H1 (cell line): ENCODE measurements around the gene TMEM106C. TPM values are rescaled to one million over a fixed set of nuclear protein-coding genes. Genes with fewer than 3 reads are reported as not detected.

Source experiments
- CTCF ChIA-PET: fragments of 300-600 bp; sonication (Branson Sonifier 250); formaldehyde crosslinking; loops from one replicate; lab custom pipeline; 2021; ENCODE audit not compliant: partially characterized antibody; lab: Charles Lee
- POLR2A ChIA-PET: fragments of 300-600 bp; sonication (Branson Sonifier 250); formaldehyde crosslinking; loops from one replicate; lab custom pipeline; 2021; ENCODE audit warnings: inconsistent platforms; ENCODE audit not compliant: partially characterized antibody; lab: Charles Lee
- DNase-seq, 2 experiments: peaks; one replicate each; pipeline versions ENCODE4 v3.0.0 to v3.0.0-alpha.2; 2010 to 2022; ENCODE audit warnings: low spot score in 2 of 2, low read depth in 1 of 2, mixed read lengths in 1 of 2
- FAIRE-seq: peaks from 2 replicates; lab custom pipeline; 2011; peaks lifted over from hg19 to GRCh38; lab: Jason Lieb, UNC
- H2AFZ ChIP-seq: 2 replicates; pipeline ENCODE4 v1.8.1; 2012; ENCODE audit warnings: low read length, inconsistent platforms
- H2AK5ac ChIP-seq: 2 replicates; pipeline ENCODE4 v1.6.1; 2013; ENCODE audit warnings: low read depth, low read length
- H2BK120ac ChIP-seq: replicated peaks from 2 replicates; pipeline ENCODE3; 2013; ENCODE audit warnings: low read depth, low read length, inconsistent platforms
- H2BK12ac ChIP-seq: 2 replicates; pipeline ENCODE4 v1.6.1; 2013; ENCODE audit warnings: low read depth, low read length
- H2BK15ac ChIP-seq: 2 replicates; pipeline ENCODE4 v1.6.1; 2013; ENCODE audit warnings: low read length
- H2BK20ac ChIP-seq: 2 replicates; pipeline ENCODE4 v1.6.1; 2013; ENCODE audit warnings: low read length
- H2BK5ac ChIP-seq: 2 replicates; pipeline ENCODE4 v1.6.1; 2013; ENCODE audit warnings: low read depth, low read length
- H3K14ac ChIP-seq: 2 replicates; pipeline ENCODE4 v1.6.1; 2013; ENCODE audit warnings: inconsistent platforms; ENCODE audit not compliant: insufficient read length
- H3K18ac ChIP-seq: 2 replicates; pipeline ENCODE4 v1.6.1; 2013; ENCODE audit warnings: low read length; ENCODE audit errors: extremely low read depth
- H3K23ac ChIP-seq: 2 replicates; pipeline ENCODE4 v1.6.1; 2013; ENCODE audit warnings: inconsistent platforms; ENCODE audit not compliant: insufficient read length
- H3K23me2 ChIP-seq: 2 replicates; pipeline ENCODE4 v1.6.1; 2013; ENCODE audit warnings: low read depth, low read length
- H3K27ac ChIP-seq: 2 replicates; pipeline ENCODE4 v1.6.1; 2011; ENCODE audit warnings: low read depth, low read length, inconsistent platforms
- H3K27me3 ChIP-seq, 4 experiments: replicated peaks in 1 of 4; 1 replicate in 1 of 4; 2 replicates in 3 of 4; pipeline versions ENCODE4 v1.6.1 to v1.8.1; 2011 to 2013; ENCODE audit warnings: low read length in 3 of 4, mild to moderate bottlenecking in 3 of 4, inconsistent platforms in 2 of 4, mixed read lengths in 2 of 4, moderate library complexity in 1 of 4; ENCODE audit not compliant: control insufficient read depth in 3 of 4, insufficient read depth in 3 of 4; ENCODE audit errors: extremely low read depth in 1 of 4
- H3K36me3 ChIP-seq, 4 experiments: 2 replicates each; pipeline versions ENCODE4 v1.6.1 to v1.8.1; 2011 to 2013; ENCODE audit warnings: mild to moderate bottlenecking in 4 of 4, low read length in 3 of 4, moderate library complexity in 2 of 4, control low read depth in 1 of 4, inconsistent platforms in 1 of 4; ENCODE audit not compliant: insufficient read depth in 4 of 4, control insufficient read depth in 2 of 4
- H3K4ac ChIP-seq: replicated peaks from 2 replicates; pipeline ENCODE3; 2013; ENCODE audit warnings: low read length, low read depth, mixed read lengths, inconsistent platforms; ENCODE audit not compliant: insufficient read length
- H3K4me1 ChIP-seq, 4 experiments: replicated peaks in 1 of 4; 1 replicate in 1 of 4; 2 replicates in 3 of 4; pipeline versions ENCODE4 v1.6.1 to v1.8.1; 2011 to 2013; ENCODE audit warnings: low read length in 3 of 4, inconsistent platforms in 2 of 4, mixed read lengths in 1 of 4; ENCODE audit not compliant: insufficient read depth in 4 of 4, control insufficient read depth in 3 of 4
- H3K4me2 ChIP-seq, 2 experiments: 2 replicates each; pipeline versions ENCODE4 v1.6.1 to v1.8.1; 2011 to 2013; ENCODE audit warnings: low read depth in 2 of 2, low read length in 2 of 2, control low read depth in 1 of 2, inconsistent platforms in 1 of 2, mild to moderate bottlenecking in 1 of 2; ENCODE audit not compliant: insufficient read depth in 1 of 2
- H3K4me3 ChIP-seq, 4 experiments: fragments of 200-600, 300-600 bp in 1 of 4; sonication (generic), shearing (Covaris generic), sonication (Bioruptor Twin) in 1 of 4; 2 replicates each; pipeline versions ENCODE4 v1.5.1 to v1.8.1; 2011 to 2016; ENCODE audit warnings: low read length in 4 of 4, low read depth in 3 of 4, control low read depth in 2 of 4, inconsistent platforms in 2 of 4, mild to moderate bottlenecking in 2 of 4, mixed read lengths in 1 of 4, moderate library complexity in 1 of 4; ENCODE audit not compliant: insufficient read depth in 2 of 4; ENCODE audit errors: extremely low read depth in 1 of 4
- H3K56ac ChIP-seq: replicated peaks from 2 replicates; pipeline ENCODE3; 2013; ENCODE audit warnings: low read depth, mild to moderate bottlenecking, mixed read lengths, low read length, inconsistent platforms; ENCODE audit not compliant: insufficient read length
- H3K79me1 ChIP-seq: 2 replicates; pipeline ENCODE4 v1.6.1; 2013; ENCODE audit warnings: low read depth, low read length, control low read depth
- H3K79me2 ChIP-seq, 2 experiments: 2 replicates each; pipeline versions ENCODE4 v1.6.1 to v1.8.1; 2012 to 2013; ENCODE audit warnings: low read length in 2 of 2, mild to moderate bottlenecking in 2 of 2, inconsistent platforms in 1 of 2; ENCODE audit not compliant: insufficient read depth in 2 of 2, control insufficient read depth in 1 of 2
- H3K9ac ChIP-seq, 4 experiments: replicated peaks in 1 of 4; 1 replicate in 1 of 4; 2 replicates in 3 of 4; pipeline versions ENCODE4 v1.6.1 to v1.8.1; 2011 to 2013; ENCODE audit warnings: low read depth in 3 of 4, low read length in 3 of 4, control low read depth in 2 of 4, mild to moderate bottlenecking in 2 of 4, moderate library complexity in 2 of 4, inconsistent platforms in 1 of 4; ENCODE audit errors: extremely low read depth in 1 of 4
- H3K9me3 ChIP-seq, 2 experiments: 2 replicates each; pipeline versions ENCODE4 v1.6.1 to v1.8.1; 2012 to 2013; ENCODE audit warnings: mild to moderate bottlenecking in 2 of 2, moderate library complexity in 2 of 2, control low read depth in 1 of 2, inconsistent platforms in 1 of 2, low read depth in 1 of 2, low read length in 1 of 2, mixed read lengths in 1 of 2; ENCODE audit not compliant: insufficient read depth in 2 of 2
- H4K20me1 ChIP-seq, 2 experiments: replicated peaks in 1 of 2; 2 replicates each; pipeline versions ENCODE3 to v1.8.1; 2011 to 2013; ENCODE audit warnings: inconsistent platforms in 2 of 2, low read length in 2 of 2, mild to moderate bottlenecking in 1 of 2; ENCODE audit not compliant: insufficient read depth in 2 of 2, control insufficient read depth in 1 of 2
- H4K5ac ChIP-seq: 2 replicates; pipeline ENCODE4 v1.6.1; 2013; ENCODE audit warnings: low read length, low read depth, mixed read lengths, inconsistent platforms; ENCODE audit not compliant: insufficient read length
- H4K8ac ChIP-seq: 2 replicates; pipeline ENCODE4 v1.8.0; 2013; ENCODE audit warnings: mild to moderate bottlenecking, moderate library complexity, low read length, inconsistent platforms; ENCODE audit not compliant: insufficient read depth; ENCODE audit errors: extremely low read depth
- H4K91ac ChIP-seq: replicated peaks from 2 replicates; pipeline ENCODE3; 2013; ENCODE audit warnings: low read length, mixed read lengths, inconsistent platforms; ENCODE audit not compliant: insufficient read length
- CTCF ChIP-seq, 3 experiments: IDR thresholded peaks; 1 replicate in 2 of 3; 2 replicates in 1 of 3; pipeline versions ENCODE4 v1.5.1 to v1.6.1; 2011; ENCODE audit warnings: low read length in 3 of 3, mild to moderate bottlenecking in 3 of 3, inconsistent platforms in 2 of 3, low read depth in 1 of 3, moderate library complexity in 1 of 3; ENCODE audit not compliant: insufficient read depth in 1 of 3; ENCODE audit errors: control extremely low read depth in 1 of 3
- MAX ChIP-seq: IDR thresholded peaks from 2 replicates; pipeline ENCODE4 v1.6.1; 2012; ENCODE audit warnings: inconsistent platforms
- PHF8 ChIP-seq: fragments of 200-600 bp; sonication (generic); conservative IDR thresholded peaks from 2 replicates; pipeline ENCODE4 v1.7.1; 2012; ENCODE audit warnings: low read depth, mild to moderate bottlenecking, inconsistent platforms, low read length, moderate library complexity
- POLR2A ChIP-seq, 2 experiments: IDR thresholded peaks; 1 replicate in 1 of 2; 2 replicates in 1 of 2; pipeline ENCODE4 v1.6.1; 2011; ENCODE audit warnings: low read depth in 2 of 2, low read length in 2 of 2, mild to moderate bottlenecking in 2 of 2; ENCODE audit errors: control extremely low read depth in 1 of 2
- POLR2AphosphoS5 ChIP-seq: IDR thresholded peaks from 2 replicates; pipeline ENCODE4 v1.6.1; 2011; ENCODE audit warnings: low read depth, low read length
- RFX5 ChIP-seq: IDR thresholded peaks from 2 replicates; pipeline ENCODE4 v1.6.1; 2011; ENCODE audit warnings: low read depth, low read length, improper control_type of control experiment, borderline replicate concordance
- RNF2 ChIP-seq: fragments of 200-900, 300-1000 bp; sonication (generic); IDR thresholded peaks from 2 replicates; pipeline ENCODE4 v1.7.1; 2016; ENCODE audit warnings: borderline replicate concordance, low read depth, mild to moderate bottlenecking, antibody characterized with exemption, low read length; ENCODE audit not compliant: poor library complexity, severe bottlenecking; ENCODE audit errors: missing control alignments
- SIRT6 ChIP-seq: IDR thresholded peaks from one replicate; pipeline ENCODE4 v1.7.1; 2012; ENCODE audit warnings: low read length, inconsistent platforms
- TAF1 ChIP-seq: IDR thresholded peaks from 2 replicates; pipeline ENCODE4 v1.6.1; 2011; ENCODE audit warnings: mild to moderate bottlenecking, low read depth, low read length
- TCF12 ChIP-seq: IDR thresholded peaks from 2 replicates; pipeline ENCODE4 v1.6.1; 2011; ENCODE audit warnings: low read depth, mild to moderate bottlenecking, low read length
- TEAD4 ChIP-seq: IDR thresholded peaks from 2 replicates; pipeline ENCODE4 v1.6.1; 2012; ENCODE audit warnings: low read depth, low read length, inconsistent platforms, mixed read lengths
- YY1 ChIP-seq: IDR thresholded peaks from 2 replicates; pipeline ENCODE4 v1.6.1; 2011; ENCODE audit warnings: low read depth, mild to moderate bottlenecking, low read length
- WGBS, 2 experiments: shearing (Covaris generic) in 1 of 2; methylation state at CpG; one replicate each; pipeline versions ENCODE4 v1.1.6 to v1.1.7; 2013 to 2015; ENCODE audit warnings: low lambda C conversion rate in 2 of 2, mixed read lengths in 2 of 2, inconsistent platforms in 1 of 2, low coverage in 1 of 2, missing lambda C conversion rate in 1 of 2; ENCODE audit not compliant: insufficient replicate concordance in 2 of 2, insufficient coverage in 1 of 2, insufficient read length in 1 of 2; ENCODE audit errors: extremely low coverage in 1 of 2, missing lambda C conversion rate in 1 of 2; 5-methylcytosine and 5-hydroxymethylcytosine counted together
- polyA plus RNA-seq, 7 experiments: library from polyadenylated mRNA; depleted of rRNA in 3 of 7; stranded (reverse) in 5 of 7; unstranded in 2 of 7; fragments of >200 nt in 5 of 7; fragments of 200-250 nt in 2 of 7; gene quantifications; 1 replicate in 5 of 7; 2 replicates in 1 of 7; 4 replicates in 1 of 7; pipeline versions ENCODE4 v1.2.1 to v1.2.3, GENCODE V29; 2011 to 2013; ENCODE audit warnings: missing spikeins in 2 of 7, mixed read lengths in 2 of 7
- total RNA-seq: library from RNA; stranded (reverse); fragmentation: NEBNext Ultra II Directional; extraction: Animal tissue kit (Norgen Biotek cat#: 25700); gene quantifications from 2 replicates; pipeline ENCODE4 v1.2.1, GENCODE V29; 2021

The TMEM106C gene
- total and polyA plus RNA-seq, 2 of the 8 experiments (the other 6 are each of a cell fraction or from before 2014, with no cell fraction given) = 36.6 to 45.3 TPM

GRCh38 chr12:47975816-47976215 is 12.4 kb downstream of the TMEM106C start:
- no peak overlapping the region for H2BK20ac ChIP-seq

More at GRCh38 chr12:47975816-47976215, 12.4 kb downstream of the TMEM106C start:
- Histone ChIP-seq H2AK5ac (no peak overlapping the region), H4K91ac (no peak overlapping the region), H2BK12ac (no peak overlapping the region), H4K8ac (no peak overlapping the region), H3K9me3 (no peaks in the 10 kb centered on the region), H3K9ac (no peak overlapping the region), H3K4ac (no peak overlapping the region), H2AFZ (no peak overlapping the region), H2BK120ac (no peak overlapping the region), H4K5ac (no peak overlapping the region), H3K79me2 (no peaks in the 10 kb centered on the region), H4K20me1 (no peaks in the 10 kb centered on the region), H3K27me3 (peaks cover 0 to 2% (median under 1%) of the 10 kb centered on the region in 4 experiments; a peak in 3 of 7 replicates), H3K4me1 (no peaks in the 10 kb centered on the region), H2BK5ac (no peak overlapping the region; the same call in 1 of the 2 replicates), H3K56ac (no peak overlapping the region), H3K4me2 (no peak overlapping the region), H2BK15ac (no peak overlapping the region), H3K18ac (no peak overlapping the region), H3K14ac (no peak overlapping the region), H3K23me2 (no peaks in the 10 kb centered on the region), H3K27ac (no peak overlapping the region), H3K79me1 (no peaks in the 10 kb centered on the region; the same call in 1 of the 2 replicates), H3K23ac (no peak overlapping the region), H3K4me3 (no peak overlapping the region), H3K36me3 (no peaks in the 10 kb centered on the region)
- CTCF ChIA-PET = interaction anchor here (0.7 to 4.2 kb wide), 8 partner anchors 10 to 86 kb away, joined by 3 to 22 read pairs (median 4); partner anchors contain the start of gene TMEM106C
- no peak for TF ChIP-seq SIRT6
- no peak for TF ChIP-seq TCF12
- TF ChIP-seq TEAD4 = no peak
- no peak for TF ChIP-seq TAF1
- no peak for TF ChIP-seq POLR2A (IDR thresholded peaks at IDR 0.05; ENCODE audit: control extremely low read depth in 1 of 2, low read depth in 2 of 2, low read length in 2 of 2)
- TF ChIP-seq RFX5 = no peak
- no peak for TF ChIP-seq POLR2AphosphoS5
- no peak for TF ChIP-seq RNF2
- TF ChIP-seq YY1 = no peak
- no peak for TF ChIP-seq MAX
- no peak for TF ChIP-seq CTCF (IDR thresholded peaks at IDR 0.05; ENCODE audit: control extremely low read depth in 1 of 3, insufficient read depth in 1 of 3, low read depth in 1 of 3, low read length in 3 of 3)
- TF ChIP-seq PHF8 = no peak
- 95% methylated on average over 11 of the region's 11 CpGs; no CpG with 5 or more reads in 1 of the 2 experiments for WGBS, 2 experiments
- POLR2A ChIA-PET = no interaction called here
- DNase-seq (no peak), FAIRE-seq (no peak)
